ENCODE measurements around the gene CHMP4B. TPM values are rescaled to one million over a fixed set of nuclear protein-coding genes. Genes with fewer than 3 reads are reported as not detected.

The CHMP4B gene
- total RNA-seq, 1 experiment from 2014 or later: 51.9 TPM

DNA sequence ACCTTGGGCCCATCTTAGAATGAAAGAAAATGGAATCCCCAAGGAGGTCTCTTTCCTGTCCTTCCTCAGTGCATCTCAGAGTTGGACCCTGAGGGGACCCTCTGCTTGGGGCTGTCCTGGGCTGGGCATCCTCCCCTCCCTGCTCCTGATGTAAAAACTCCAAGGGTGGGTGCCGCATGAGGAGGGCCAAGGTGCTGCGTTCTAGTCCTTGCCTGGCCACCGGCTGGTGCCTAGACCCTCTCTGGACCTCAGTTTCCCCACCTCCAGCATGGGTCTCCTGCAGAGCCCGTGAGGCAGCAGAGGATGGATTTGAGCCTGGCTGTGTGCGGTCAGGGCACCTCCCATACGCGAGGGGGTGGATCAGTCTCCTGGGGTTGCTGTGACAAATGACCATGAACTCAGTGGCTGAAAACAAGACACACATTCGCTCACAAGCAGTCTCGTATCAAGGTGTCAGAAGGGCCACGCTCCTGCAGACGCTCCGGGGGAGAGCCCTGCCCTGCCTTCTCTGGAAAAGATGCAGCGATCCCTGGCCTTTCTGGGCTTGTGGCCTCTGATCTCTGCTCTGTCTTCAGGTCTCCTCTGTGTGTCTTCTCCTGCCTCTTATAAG, 54.7 kb downstream of the CHMP4B start:
- DNase-seq: no peak
- no peaks in the 10 kb centered on the region for H3K9me3 ChIP-seq (replicated peaks)

DNA sequence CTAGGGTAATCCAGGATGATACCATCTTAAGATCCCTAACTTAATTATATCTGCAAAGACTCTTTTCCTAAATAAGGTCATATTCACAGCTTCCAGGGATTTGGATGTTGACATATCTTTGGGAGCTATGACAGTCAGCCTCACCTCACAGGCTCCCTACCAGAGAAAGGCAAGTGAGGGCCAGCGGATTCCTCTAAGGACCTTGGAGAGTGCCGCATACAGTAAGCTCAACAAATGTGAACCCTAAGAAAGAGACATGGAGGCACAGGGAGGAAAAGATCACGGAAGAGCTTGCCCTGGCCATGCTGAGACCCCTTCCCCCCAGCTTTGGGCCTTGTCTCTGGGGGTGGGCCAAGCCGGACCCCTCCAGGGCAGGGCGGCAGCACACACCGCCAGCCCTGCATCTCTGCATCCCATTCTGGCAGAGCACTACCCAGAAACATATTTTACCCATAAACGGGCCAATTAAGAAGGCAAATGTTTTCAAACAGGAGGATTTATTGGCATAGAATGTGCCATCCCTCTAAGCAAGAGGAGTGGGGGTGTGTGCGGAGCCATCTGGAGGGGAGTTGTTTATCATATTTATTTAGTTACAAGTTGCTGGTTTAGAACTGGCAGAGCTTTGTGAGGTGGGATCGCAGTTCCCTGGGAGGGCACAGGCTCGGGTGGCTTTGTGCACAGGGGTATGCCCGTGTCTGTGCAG, 55.4 kb downstream of the CHMP4B start:
- Histone ChIP-seq H3K27me3 (peaks cover 19% of the 10 kb centered on the region), H3K4me1 (no peaks in the 10 kb centered on the region), H3K36me3 (no peaks in the 10 kb centered on the region), H3K4me3 (no peak overlapping the region), H3K27ac (no peak overlapping the region), H3K9me3 (replicated peaks) (no peaks in the 10 kb centered on the region)
- no peak for DNase-seq

More for the DNA sequence above, 54.7 kb downstream of the CHMP4B start:
- Histone ChIP-seq H3K36me3 (no peaks in the 10 kb centered on the region), H3K27me3 (peaks cover 19% of the 10 kb centered on the region), H3K4me3 (no peak overlapping the region), H3K27ac (no peak overlapping the region), H3K4me1 (no peaks in the 10 kb centered on the region)

DNA sequence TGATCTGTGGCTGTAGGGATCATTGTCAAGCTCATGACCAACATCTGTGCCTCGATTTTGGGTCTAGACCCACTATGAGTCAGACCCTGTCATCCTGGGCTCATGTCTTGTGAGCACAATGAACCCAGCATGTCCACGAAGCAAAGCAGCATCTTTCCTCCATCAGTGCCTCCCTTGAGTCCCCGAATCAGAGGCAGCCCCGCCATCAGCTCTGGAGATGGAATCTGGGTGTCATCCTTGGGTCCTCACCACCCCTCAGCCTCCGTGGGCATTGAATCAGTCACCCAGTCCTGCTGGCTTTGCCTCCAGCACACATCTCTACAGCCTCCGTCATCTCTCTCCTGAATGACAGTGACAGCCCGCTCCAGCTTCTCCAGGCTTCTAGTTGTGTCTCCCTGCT, 56.9 kb downstream of the CHMP4B start:
- Histone ChIP-seq H3K36me3 (no peaks in the 10 kb centered on the region), H3K4me3 (no peak overlapping the region), H3K27me3 (peaks cover 19% of the 10 kb centered on the region), H3K4me1 (no peaks in the 10 kb centered on the region), H3K27ac (no peak overlapping the region), H3K9me3 (replicated peaks) (no peaks in the 10 kb centered on the region)
- DNase-seq: no peak

DNA sequence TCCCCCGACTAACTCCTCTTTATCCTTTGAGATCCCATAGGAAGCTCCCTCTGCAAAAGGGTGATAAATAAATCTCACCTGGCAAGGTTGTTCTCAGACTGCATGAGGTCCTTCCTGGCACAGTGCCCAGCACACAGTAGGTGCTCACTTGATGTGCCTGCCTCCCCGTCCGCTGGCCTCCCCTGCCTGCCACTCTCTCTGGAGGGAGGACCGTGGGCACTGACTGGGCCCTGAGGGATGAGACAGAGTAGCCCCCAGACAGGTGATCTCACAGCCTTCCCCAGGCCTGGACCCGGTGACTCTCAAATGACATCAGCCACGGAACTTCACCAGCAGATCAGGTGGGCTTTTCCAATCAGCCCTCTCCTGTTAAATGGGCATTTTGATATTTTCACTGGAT, 57.4 kb downstream of the CHMP4B start:
- Histone ChIP-seq H3K4me3 (no peak overlapping the region), H3K36me3 (no peaks in the 10 kb centered on the region), H3K9me3 (replicated peaks) (no peaks in the 10 kb centered on the region), H3K27me3 (peaks cover 19% of the 10 kb centered on the region), H3K27ac (no peak overlapping the region), H3K4me1 (no peaks in the 10 kb centered on the region)
- no peak for DNase-seq

DNA sequence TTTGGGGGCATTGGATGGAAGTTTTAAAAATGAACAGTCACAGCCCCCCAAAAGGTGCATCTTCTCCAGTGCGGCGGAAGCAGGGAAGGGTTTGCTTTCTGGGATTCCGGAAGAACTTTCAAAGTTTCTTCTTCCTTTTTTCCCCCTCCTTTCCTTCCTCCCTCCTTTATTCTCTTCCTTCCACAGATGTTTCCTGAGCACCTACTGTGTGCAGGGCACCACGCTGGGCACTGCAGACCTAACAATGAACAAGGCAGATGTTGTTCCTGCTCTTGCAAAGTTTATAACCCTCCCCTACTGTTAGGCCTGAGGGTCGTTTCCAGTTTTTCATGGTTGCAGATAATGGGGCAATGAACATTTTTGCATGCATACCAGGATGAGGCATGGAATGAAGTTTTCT, 58.1 kb downstream of the CHMP4B start:
- H3K27ac ChIP-seq: no peak overlapping the region
- no peak for DNase-seq
- H3K27me3 ChIP-seq: peaks cover 19% of the 10 kb centered on the region
- H3K4me3 ChIP-seq: no peak overlapping the region
- H3K4me1 ChIP-seq: no peaks in the 10 kb centered on the region
- no peaks in the 10 kb centered on the region for H3K9me3 ChIP-seq (replicated peaks)
- no peaks in the 10 kb centered on the region for H3K36me3 ChIP-seq

DNA sequence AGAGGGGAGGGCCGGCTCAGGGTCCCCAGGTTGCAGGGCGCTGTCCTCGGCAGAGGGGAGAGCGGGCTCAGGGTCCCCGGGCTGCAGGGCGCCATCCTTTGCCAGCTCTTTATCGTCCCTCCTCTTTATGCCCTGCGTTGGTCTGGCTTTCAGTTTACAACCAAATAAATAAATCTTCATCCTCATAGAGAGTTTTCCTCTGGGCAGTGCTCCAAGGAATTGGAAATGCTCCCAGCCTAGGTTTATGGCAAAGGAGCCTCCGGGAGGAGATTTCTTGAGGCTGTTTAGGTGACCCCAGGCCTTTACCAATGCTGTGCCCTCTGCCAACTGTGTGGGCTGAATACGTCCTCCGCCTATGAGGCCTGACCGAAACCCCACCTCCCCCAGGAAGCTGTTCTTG, 60.2 kb downstream of the CHMP4B start:
- H3K9me3 ChIP-seq (replicated peaks): no peaks in the 10 kb centered on the region
- no peaks in the 10 kb centered on the region for H3K36me3 ChIP-seq
- peaks cover 19% of the 10 kb centered on the region for H3K27me3 ChIP-seq
- H3K4me3 ChIP-seq: no peak overlapping the region
- DNase-seq: no peak
- no peaks in the 10 kb centered on the region for H3K4me1 ChIP-seq
- no peak overlapping the region for H3K27ac ChIP-seq

DNA sequence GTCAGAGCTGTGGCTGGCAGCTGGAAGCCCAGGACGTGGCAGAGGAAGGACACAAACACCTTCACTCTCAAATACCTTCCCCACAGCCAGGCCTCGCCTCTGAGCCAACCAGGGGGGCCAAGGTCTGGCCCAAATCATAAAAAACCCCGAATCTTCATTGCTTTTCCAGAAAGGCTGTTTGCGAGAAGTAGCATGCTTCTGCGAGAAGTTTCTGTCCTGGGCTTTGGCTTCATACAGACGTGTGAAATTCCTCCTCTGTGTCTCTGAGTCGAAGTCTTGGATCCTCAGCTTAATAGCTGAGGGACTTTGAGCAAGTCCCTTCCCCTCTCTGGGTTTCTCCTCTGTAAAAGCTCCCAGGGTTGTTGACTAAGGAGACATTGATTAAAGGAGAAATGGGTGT, 63.0 kb downstream of the CHMP4B start:
- no peaks in the 10 kb centered on the region for H3K4me1 ChIP-seq
- no peak overlapping the region for H3K27ac ChIP-seq
- H3K9me3 ChIP-seq (replicated peaks): peaks cover 1% of the 10 kb centered on the region; the same call in 1 of the 2 replicates
- H3K4me3 ChIP-seq: no peak overlapping the region
- DNase-seq: no peak
- no peaks in the 10 kb centered on the region for H3K36me3 ChIP-seq
- H3K27me3 ChIP-seq: peaks cover 4% of the 10 kb centered on the region; the same call in 1 of the 2 replicates

DNA sequence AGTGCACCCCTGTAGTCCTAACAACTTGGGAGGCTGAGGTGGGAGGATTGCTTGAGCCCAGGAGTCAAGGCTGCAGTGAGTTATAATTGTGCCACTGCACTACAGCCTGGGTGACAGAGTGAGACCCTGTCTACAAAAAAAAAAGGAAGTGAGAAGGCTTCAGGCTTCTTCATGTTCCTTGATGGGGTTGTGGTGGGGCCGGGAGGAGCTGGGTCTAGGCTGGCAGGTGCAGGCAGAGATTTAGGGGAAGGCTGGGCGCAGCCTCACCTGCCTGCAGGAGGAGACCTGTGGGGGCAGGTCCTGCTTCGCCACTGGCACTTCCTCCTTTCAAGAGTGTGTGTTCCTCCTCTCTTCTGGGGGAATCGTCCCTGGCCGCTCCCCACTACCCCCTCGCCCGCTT, 63.9 kb downstream of the CHMP4B start:
- Histone ChIP-seq H3K9me3 (replicated peaks) (peaks cover 6% of the 10 kb centered on the region; the same call in 1 of the 2 replicates), H3K27ac (no peak overlapping the region), H3K27me3 (no peaks in the 10 kb centered on the region), H3K4me3 (no peak overlapping the region), H3K36me3 (no peaks in the 10 kb centered on the region), H3K4me1 (no peaks in the 10 kb centered on the region)
- no peak for DNase-seq

DNA sequence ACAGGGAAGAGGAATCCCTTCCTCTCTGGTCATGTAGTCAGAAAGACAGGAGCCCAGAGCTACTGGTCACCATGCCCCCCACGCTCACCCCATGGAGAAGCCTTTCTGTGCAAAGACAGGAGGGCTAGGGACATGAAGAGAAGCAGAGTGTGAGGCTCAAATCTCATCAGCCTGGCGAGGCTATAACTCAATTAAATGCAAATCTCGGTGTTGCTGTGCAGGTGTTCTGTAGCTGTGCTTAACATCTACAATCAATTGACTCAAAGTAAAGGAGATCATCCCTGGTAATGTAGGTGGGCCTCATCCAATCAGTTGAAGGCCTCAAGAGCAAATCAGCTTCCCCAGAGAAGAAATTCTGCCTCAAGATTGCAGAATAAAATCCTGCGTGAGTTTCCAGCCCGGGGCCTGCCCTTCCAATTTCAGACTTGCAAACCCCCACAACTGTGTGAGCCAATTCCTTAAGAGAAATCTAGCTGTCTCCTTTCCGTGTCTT, 64.4 kb downstream of the CHMP4B start:
- H3K9me3 ChIP-seq (replicated peaks): peaks cover 6% of the 10 kb centered on the region; the same call in 1 of the 2 replicates
- no peak overlapping the region for H3K27ac ChIP-seq
- no peaks in the 10 kb centered on the region for H3K27me3 ChIP-seq
- no peak overlapping the region for H3K4me3 ChIP-seq
- no peaks in the 10 kb centered on the region for H3K36me3 ChIP-seq
- H3K4me1 ChIP-seq: no peaks in the 10 kb centered on the region
- no peak for DNase-seq

DNA sequence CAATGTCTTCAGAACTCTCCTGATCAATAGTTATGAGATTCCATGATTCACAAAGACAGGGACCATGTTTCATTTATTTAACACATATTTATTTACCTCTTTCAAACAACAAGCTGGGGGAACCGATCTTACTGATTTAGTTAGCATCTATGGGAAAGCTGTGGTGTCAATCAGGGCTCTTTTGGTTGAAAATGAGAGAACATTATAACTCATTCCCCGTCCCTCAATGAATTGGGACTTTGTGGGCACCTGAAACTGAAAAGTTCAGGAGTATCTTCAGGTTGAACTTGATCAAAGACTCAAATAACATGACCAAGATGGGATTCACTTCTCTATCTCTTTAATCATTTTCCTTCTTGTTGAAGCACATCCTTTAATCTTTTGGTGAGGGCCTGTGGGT, 67.4 kb downstream of the CHMP4B start:
- H3K9me3 ChIP-seq (replicated peaks): peaks cover 6% of the 10 kb centered on the region; the same call in 1 of the 2 replicates
- no peaks in the 10 kb centered on the region for H3K4me1 ChIP-seq
- no peak overlapping the region for H3K27ac ChIP-seq
- H3K36me3 ChIP-seq: no peaks in the 10 kb centered on the region
- H3K27me3 ChIP-seq: no peaks in the 10 kb centered on the region; the same call in 1 of the 2 replicates
- no peak for DNase-seq
- H3K4me3 ChIP-seq: no peak overlapping the region

DNA sequence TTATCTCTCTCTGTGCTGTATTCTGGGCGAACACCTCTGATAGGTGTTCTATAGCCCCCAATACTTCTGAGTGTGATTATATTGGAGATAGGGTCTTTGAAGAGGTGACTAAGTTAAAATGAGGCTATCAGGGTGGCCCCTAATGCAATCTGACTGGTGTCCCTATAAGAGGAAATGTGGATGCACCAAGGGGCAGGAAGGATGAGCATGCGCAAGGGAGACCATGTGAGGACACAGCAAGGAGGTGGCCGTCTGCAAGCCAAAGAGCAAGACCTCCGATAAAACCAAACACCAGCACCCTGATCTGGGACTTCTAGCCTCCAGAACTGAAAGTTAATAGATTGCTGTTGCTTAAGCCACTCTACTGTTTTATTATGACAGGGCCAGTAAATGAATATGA, 69.2 kb downstream of the CHMP4B start:
- DNase-seq: no peak
- Histone ChIP-seq H3K27ac (no peak overlapping the region), H3K4me1 (no peaks in the 10 kb centered on the region), H3K27me3 (no peaks in the 10 kb centered on the region; the same call in 1 of the 2 replicates), H3K36me3 (no peaks in the 10 kb centered on the region), H3K4me3 (no peak overlapping the region), H3K9me3 (replicated peaks) (peaks cover 6% of the 10 kb centered on the region; the same call in 1 of the 2 replicates)

DNA sequence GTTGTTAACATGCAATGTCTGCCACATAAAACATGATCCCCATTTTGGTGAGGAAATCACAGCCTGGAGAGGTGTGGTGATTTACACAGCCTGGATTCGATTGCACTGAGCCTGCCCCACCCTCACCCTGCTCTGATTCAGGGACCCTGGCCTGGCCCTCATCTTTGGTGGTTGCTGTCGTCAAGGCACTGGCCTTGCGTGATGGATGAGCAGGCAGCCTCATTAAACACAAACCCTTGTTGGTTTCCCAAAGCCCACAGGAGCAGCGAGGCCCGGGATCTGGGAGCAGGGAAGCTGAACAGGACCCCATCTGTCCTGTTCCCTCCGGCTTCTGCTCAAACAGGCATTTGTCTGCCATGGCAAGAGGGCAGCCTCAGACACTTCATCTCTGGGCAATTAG, 70.8 kb downstream of the CHMP4B start:
- DNase-seq: no peak
- Histone ChIP-seq H3K27ac (no peak overlapping the region), H3K9me3 (replicated peaks) (peaks cover 6% of the 10 kb centered on the region; the same call in 1 of the 2 replicates), H3K4me1 (no peaks in the 10 kb centered on the region), H3K27me3 (no peaks in the 10 kb centered on the region; the same call in 1 of the 2 replicates), H3K36me3 (no peaks in the 10 kb centered on the region), H3K4me3 (no peak overlapping the region)

DNA sequence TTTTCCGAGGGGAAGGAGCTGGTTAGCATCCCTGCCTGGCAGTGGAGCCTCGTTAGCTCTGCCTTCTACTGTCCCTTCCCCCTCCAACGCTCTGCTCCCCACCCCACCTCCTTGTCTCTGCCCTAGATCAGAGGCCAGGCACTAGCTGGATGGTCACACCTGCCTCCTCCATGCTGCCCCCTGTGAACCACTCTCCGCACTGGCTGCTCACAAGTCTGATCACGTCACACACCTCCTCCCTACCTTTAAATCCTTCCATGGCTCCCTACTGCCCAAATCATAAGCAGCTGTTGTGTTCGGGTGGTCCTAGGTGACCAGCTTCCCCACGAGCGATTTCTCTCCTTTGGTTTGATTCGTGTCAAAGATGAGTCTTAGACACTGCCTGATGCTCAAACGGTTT, 71.3 kb downstream of the CHMP4B start:
- H3K27me3 ChIP-seq: no peaks in the 10 kb centered on the region; the same call in 1 of the 2 replicates
- peaks cover 6% of the 10 kb centered on the region; the same call in 1 of the 2 replicates for H3K9me3 ChIP-seq (replicated peaks)
- no peak overlapping the region for H3K27ac ChIP-seq
- DNase-seq: no peak
- H3K4me1 ChIP-seq: no peaks in the 10 kb centered on the region
- no peak overlapping the region for H3K4me3 ChIP-seq
- no peaks in the 10 kb centered on the region for H3K36me3 ChIP-seq

DNA sequence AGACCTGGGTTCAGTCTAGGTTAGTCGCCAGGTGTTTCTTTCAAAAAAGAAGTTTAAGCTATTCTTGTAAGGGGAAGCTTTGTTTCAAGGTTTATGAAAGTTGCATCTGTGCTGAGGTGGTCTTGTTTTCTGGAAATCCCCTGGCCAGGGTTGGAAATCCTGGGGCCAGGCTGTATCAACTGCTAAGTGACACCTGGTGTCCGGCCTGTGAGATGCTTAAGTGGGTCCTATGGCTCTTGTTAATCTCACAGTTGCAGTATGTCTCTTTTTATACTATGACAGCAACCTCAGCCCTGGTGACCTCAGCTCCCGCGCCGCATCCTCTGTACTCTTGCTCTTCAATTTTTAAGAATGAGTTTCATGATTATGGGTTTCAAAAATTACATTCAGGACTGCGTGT, 72.0 kb downstream of the CHMP4B start:
- H3K36me3 ChIP-seq: no peaks in the 10 kb centered on the region
- no peak overlapping the region for H3K4me3 ChIP-seq
- peaks cover 6% of the 10 kb centered on the region; the same call in 1 of the 2 replicates for H3K9me3 ChIP-seq (replicated peaks)
- H3K27ac ChIP-seq: no peak overlapping the region
- H3K4me1 ChIP-seq: no peaks in the 10 kb centered on the region
- no peak for DNase-seq
- peaks cover 3% of the 10 kb centered on the region for H3K27me3 ChIP-seq

DNA sequence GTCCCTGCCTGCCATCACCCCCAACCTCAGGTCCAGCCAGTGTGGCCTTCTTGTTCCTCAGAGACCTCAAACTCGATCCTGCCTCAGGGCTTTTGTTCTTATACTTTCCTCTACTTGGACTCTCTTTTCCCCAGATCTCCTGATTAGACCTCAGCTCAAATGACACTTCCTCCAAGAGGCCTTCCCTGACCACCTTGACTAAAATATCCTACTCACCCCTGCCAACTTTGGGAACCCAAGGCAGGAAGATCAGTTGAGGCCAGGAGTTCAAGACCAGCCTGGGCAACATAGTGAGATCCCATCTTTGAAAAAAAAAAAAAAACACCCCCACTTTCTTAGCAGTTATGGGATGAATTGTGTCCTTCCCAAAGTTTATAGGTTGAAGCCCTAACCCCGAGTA, 73.5 kb downstream of the CHMP4B start:
- H3K27ac ChIP-seq: no peak overlapping the region
- DNase-seq: no peak
- H3K36me3 ChIP-seq: no peaks in the 10 kb centered on the region
- H3K27me3 ChIP-seq: peaks cover 3% of the 10 kb centered on the region
- H3K4me3 ChIP-seq: no peak overlapping the region
- H3K9me3 ChIP-seq (replicated peaks): no peaks in the 10 kb centered on the region; the same call in 1 of the 2 replicates
- no peaks in the 10 kb centered on the region for H3K4me1 ChIP-seq
